ENCODE measurements around the gene ACOXL.

ACOXL gene

DNA sequence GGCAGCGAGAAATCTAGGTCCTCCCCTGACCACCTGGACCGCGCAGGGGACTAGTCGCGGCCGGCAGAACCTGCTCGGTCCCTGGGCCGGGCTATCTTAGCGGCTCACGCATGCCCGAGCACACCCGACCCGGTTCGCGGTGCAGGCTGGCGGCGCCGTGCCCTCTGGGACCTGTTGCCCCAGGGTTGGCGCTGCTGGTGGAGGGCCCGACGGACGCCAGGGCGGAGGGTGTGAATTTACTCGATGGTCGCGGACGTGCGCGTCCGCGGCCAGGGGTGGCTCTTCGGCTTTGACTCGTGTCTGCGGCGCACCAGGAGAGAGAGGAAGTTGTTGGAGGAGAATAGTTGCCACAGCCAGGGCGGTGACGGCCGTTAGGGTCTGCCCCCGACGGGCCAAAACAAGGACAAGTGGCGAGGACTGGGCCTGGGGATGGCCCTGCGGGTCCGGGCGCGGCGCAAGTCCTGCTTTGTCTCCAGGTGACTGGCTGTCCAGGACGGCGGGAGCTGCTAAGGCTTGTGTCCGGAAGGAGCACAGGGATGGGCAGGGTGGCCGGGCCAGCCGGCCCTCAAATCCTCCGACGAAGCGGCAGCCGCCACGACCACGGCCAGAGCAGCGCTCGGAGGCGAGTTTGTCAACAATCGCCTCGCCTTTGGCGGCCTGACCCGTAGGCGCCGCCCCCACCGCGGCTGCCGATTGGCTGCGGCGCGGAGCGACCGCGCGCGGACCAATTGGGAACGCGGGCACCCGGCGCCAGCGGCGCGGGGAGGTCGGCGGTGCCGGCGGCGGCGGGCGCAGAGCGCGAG, 389.7 kb downstream of the ACOXL start:
- H3K27ac ChIP-seq: peak overlapping the region; percentile 93
- TF ChIP-seq CTCF (conservative IDR thresholded peaks at IDR 0.05): no peak

DNA sequence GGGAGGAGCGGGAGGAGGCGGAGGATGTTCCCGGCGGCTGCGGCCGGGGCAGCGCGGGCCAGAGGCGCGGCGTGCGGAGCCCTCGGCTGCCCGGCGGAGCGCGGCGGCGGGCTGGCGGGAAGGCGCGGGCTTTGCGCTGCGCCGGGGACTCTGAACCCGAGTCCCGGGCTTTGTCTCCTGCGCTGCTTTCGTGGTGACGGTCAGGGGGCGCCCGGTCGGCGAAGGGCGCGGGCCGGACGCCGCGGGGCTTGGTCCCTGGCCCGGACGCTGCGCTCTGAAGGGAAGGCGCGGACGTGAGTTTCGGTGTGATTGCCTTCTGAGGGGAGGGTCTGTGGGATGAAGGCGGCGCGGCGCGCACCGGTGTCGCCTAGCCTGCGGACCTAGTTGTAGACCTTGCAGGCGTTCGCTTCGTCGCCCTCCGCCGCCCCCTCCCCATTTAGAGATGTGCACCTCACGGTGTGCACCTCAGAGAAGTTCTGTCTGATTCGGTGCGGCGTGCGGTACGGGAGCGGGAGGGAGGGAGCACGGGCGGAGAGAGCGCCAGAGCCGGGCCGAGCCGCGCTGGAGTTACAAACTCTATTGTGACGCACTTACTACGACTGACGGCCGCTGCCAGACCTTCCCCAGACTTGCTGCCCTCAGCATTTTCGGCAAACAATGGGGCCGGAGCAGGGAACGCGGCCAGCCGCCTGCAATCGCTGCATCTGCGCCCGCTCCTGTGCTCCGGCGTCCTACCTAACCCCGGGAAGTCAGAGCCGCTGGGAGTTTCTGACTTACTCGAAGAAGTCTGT, 390.5 kb downstream of the ACOXL start:
- no peak for TF ChIP-seq CTCF (conservative IDR thresholded peaks at IDR 0.05)
- H3K27ac ChIP-seq: peak overlapping the region; percentile 93

DNA sequence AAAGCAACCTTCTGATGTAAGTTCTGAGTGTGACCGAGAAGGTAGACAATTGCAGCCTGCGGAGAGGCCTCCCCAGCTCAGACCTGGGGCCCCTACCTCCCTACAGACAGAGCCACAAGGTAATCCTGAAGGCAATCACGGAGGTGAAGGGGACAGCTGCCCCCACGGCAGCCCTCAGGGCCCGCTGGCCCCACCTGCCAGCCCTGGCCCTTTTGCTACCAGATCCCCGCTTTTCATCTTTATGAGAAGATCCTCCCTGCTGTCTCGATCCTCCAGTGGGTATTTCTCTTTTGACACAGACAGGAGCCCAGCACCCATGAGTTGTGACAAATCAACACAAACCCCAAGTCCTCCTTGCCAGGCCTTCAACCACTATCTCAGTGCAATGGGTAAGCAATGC, 391.4 kb downstream of the ACOXL start:
- H3K27ac ChIP-seq: peak overlapping the region; percentile 93
- no peak for TF ChIP-seq CTCF (conservative IDR thresholded peaks at IDR 0.05)

DNA sequence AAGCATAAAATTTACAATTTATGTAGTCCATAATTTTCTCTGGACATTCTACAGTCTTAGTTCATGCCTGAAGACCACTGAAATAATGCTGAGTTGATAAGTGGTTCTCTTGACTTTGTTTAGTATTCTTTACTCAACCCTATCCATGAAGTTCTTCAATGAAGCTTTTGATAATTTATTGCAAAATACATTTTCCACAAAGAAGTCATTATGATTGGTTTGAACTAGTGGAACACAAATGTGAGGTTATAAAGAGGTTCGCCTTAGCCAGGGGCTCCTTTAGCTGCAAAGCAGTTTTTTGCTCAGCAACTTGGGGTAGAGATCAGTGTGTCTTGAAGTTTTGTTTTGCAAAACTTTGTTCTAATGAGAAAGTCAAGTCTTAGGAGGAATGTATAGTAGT, 394.2 kb downstream of the ACOXL start:
- no peak overlapping the region for H3K27ac ChIP-seq
- TF ChIP-seq CTCF (conservative IDR thresholded peaks at IDR 0.05): no peak

DNA sequence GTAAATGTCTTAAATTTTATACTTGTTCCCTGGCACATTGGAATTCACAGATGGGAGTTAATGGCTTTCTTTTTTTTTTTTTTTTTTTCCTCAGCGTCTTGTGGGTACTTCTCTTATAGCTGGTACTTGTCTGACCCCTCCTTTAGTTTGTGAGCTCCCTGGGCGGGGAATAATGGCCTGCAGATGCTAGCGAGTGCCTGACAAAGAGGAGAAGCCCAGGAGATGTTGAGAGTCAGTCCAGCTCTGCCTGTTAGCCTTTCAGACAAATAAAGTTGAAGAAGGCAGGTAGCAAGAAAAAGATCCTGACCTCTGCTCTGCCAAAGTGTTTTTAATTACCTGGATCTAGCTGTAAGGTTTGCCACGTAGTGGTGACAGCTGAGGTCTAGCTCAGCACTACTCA, 395.0 kb downstream of the ACOXL start:
- no peak overlapping the region for H3K27ac ChIP-seq
- TF ChIP-seq CTCF (conservative IDR thresholded peaks at IDR 0.05): no peak

DNA sequence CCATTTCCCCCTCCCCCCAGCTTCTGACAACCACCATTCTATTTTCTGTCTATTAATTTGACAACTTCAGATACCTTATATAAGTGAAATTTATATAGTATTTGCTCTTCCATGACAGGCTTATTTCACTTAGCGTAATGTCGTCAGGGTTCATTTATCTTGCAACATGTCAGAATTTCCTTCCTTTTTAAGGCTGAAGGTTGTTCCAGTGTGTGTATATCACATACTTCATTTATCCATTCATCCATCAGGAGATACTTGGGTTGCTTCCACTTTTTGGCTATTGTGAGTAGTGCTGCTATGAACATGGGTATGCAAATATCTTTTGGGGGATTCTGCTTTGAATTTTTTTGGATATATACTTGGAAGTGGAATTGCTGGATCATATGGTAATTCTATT, 395.7 kb downstream of the ACOXL start:
- H3K27ac ChIP-seq: no peak overlapping the region
- TF ChIP-seq CTCF (conservative IDR thresholded peaks at IDR 0.05): no peak

DNA sequence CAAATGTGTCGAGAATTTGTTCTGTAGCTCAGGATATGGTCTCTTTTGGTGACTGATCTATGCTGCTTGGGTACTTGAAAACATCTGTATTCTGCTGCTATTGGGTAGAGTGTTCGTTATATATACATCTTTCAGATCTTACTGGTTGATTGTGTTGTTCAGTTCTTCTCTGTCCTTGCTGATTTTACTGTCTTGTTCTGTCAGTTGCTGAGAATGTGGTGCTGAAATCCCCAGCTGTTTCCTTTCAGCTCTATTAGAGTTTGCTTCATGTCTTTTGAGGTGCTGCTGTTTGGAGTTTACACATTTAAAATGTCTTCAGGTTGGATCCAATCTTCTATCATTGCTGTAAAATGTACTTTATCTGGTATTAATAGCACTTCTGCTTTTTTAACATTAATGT, 401.2 kb downstream of the ACOXL start:
- H3K27ac ChIP-seq: no peak overlapping the region
- no peak for TF ChIP-seq CTCF (conservative IDR thresholded peaks at IDR 0.05)

Measured in VCaP (cell line).